GM19328 (cell line): ENCODE measurements around the gene PPP3CA.
"Not testable (repeated sequence)": the region's sequence is repeated elsewhere in the genome, so short reads cannot be mapped to it uniquely, and the experiment has no call there.

Experiments
- ATAC-seq: cut with Tn5 transposase; IDR thresholded peaks from one replicate; pipeline ENCODE4 v1.9.1; 2021; ENCODE audit warnings: mild to moderate bottlenecking, moderate library complexity; ENCODE audit not compliant: unreplicated experiment

The PPP3CA gene

GRCh38 chr4:101104312-101105052, 242.8 kb downstream of the PPP3CA start:
- no peak for ATAC-seq

- peak; percentile 92 for ATAC-seq
Observed at GRCh38 chr4:101103381-101104142, 243.8 kb downstream of the PPP3CA start.

GRCh38 chr4:101102114-101102742, 245.1 kb downstream of the PPP3CA start:
- no peak for ATAC-seq

GRCh38 chr4:101101072-101101471, 246.3 kb downstream of the PPP3CA start:
- no peak for ATAC-seq

GRCh38 chr4:101098666-101099400, 248.5 kb downstream of the PPP3CA start:
- ATAC-seq: no peak

- ATAC-seq: not testable (repeated sequence)
Observed at GRCh38 chr4:101092609-101093008, 254.7 kb downstream of the PPP3CA start.

GRCh38 chr4:101089168-101089567, 258.2 kb downstream of the PPP3CA start:
- ATAC-seq: no peak

GRCh38 chr4:101086801-101087586, 260.3 kb downstream of the PPP3CA start:
- ATAC-seq: no peak

GRCh38 chr4:101083131-101083530, 264.2 kb downstream of the PPP3CA start:
- ATAC-seq: no peak

GRCh38 chr4:101081695-101082369, 265.5 kb downstream of the PPP3CA start:
- no peak for ATAC-seq

- no peak for ATAC-seq
Observed at GRCh38 chr4:101081166-101081565, 266.2 kb downstream of the PPP3CA start.

- ATAC-seq: no peak
Observed at GRCh38 chr4:101078950-101079349, 268.4 kb downstream of the PPP3CA start.

- no peak for ATAC-seq
Observed at GRCh38 chr4:101076032-101076431, 271.3 kb downstream of the PPP3CA start.

GRCh38 chr4:101075536-101075935, 271.8 kb downstream of the PPP3CA start:
- ATAC-seq: no peak

- ATAC-seq: no peak
Observed at GRCh38 chr4:101074326-101074725, 273.0 kb downstream of the PPP3CA start.

- ATAC-seq: no peak
Observed at GRCh38 chr4:101071241-101071640, 276.1 kb downstream of the PPP3CA start.

GRCh38 chr4:101068115-101068514, 279.2 kb downstream of the PPP3CA start:
- ATAC-seq: no peak

- no peak for ATAC-seq
Observed at GRCh38 chr4:101067383-101067782, 279.9 kb downstream of the PPP3CA start.

GRCh38 chr4:101066626-101067170, 280.6 kb downstream of the PPP3CA start:
- ATAC-seq: no peak
